ENCODE data around the gene TFAP2C. TPM values are rescaled to one million over a fixed set of nuclear protein-coding genes. Genes with fewer than 3 reads are reported as not detected.

Gene TFAP2C
- polyA plus RNA-seq, 2 donors: 18.3 to 18.6 TPM

Other genes with a start within 250 kb of the TFAP2C start
- gene AURKA, start 237.1 kb upstream of the TFAP2C start, polyA plus RNA-seq: 1 to 10 TPM; 5.5 to 8.7 TPM
- gene CSTF1, start 236.7 kb upstream of the TFAP2C start, polyA plus RNA-seq: 10 to 100 TPM in 1 of 2 donors, 1 to 10 TPM in 1; 3.8 to 13.2 TPM
- gene CASS4, start 217.0 kb upstream of the TFAP2C start, polyA plus RNA-seq: under 1 TPM; 0.18 to 0.22 TPM
- 10 to 100 TPM; 35.4 to 62.8 TPM for gene RTF2, start 160.7 kb upstream of the TFAP2C start, polyA plus RNA-seq
- under 1 TPM; 0.20 to 0.31 TPM for gene FAM209A, start 104.6 kb upstream of the TFAP2C start, polyA plus RNA-seq
- gene FAM209B, start 96.1 kb upstream of the TFAP2C start, polyA plus RNA-seq: under 1 TPM; 0.43 to 0.47 TPM